ENCODE data around the gene DLAT. TPM values are rescaled to one million over a fixed set of nuclear protein-coding genes. Genes with fewer than 3 reads are reported as not detected.

Gene DLAT
- total RNA-seq, 1 experiment from 2014 or later, result 75.9 TPM

DNA sequence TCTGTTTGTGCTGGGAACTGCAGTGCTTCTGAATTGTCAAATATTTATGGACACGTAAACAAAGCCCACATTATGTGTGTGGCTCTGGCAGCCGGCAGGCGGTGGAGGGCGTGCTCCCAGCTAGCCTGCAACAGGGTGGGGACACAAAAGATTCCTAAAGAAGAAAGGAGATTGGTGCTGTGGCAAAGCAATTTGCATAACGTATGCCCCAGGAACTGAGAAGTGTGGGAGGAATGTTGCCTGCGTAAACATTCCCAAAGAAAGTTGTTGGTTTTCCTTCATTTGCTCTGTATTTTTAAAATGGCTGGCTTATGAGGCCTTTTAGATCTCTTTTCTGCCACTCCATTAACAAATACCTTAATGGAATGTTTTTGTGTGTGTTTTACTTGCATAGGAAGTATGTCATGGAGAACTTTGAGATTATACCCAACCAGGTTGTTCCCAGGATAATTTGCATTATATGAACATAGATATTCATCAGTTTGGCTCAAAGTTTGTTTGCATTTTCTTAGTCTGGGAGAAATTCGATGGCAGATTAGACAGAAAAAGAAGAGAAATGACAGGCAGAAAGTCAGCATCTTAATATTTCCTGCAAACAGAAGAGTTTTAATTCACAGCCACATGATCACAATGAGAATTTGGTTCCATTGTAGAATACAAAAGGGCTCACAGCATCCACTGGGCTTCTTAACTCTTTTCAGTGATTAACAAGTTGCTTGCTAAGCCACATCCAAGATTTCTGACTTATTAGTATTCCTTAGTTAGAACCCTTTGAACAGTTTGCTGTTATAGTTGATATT is 41.8 kb upstream of the DLAT start:
- Histone ChIP-seq H3K4me1 (ENCODE audit: control insufficient read depth, insufficient read depth, low read length) (0 out of 2 replicates have a peak, but pooled peaks cover 2% of the 10 kb centered on the region), H3K4me3 (ENCODE audit: low read depth in 2 of 2, low read length in 2 of 2) (no peak overlapping the region), H3K27me3 (ENCODE audit: control insufficient read depth, insufficient read depth, low read length) (no peaks in the 10 kb centered on the region), H3K9me3 (ENCODE audit: control insufficient read depth, insufficient read depth, low read depth, low read length) (no peaks in the 10 kb centered on the region), H3K27ac (ENCODE audit: low read length) (no peak overlapping the region), H3K36me3 (ENCODE audit: control insufficient read depth, insufficient read depth, low read length) (no peaks in the 10 kb centered on the region)
- ATAC-seq (no peak), DNase-seq (ENCODE audit: low read depth, low spot score) (no peak)
- in situ Hi-C loops (cut with HindIII; ENCODE audit: low pct_unique_long_range_greater_than_20kb, low sequenced_read_pairs), result no loop called here
- no peak for TF ChIP-seq POLR2AphosphoS5 (IDR thresholded peaks at IDR 0.05; ENCODE audit: low read depth, low read length)
- TF ChIP-seq, protein P1, sequence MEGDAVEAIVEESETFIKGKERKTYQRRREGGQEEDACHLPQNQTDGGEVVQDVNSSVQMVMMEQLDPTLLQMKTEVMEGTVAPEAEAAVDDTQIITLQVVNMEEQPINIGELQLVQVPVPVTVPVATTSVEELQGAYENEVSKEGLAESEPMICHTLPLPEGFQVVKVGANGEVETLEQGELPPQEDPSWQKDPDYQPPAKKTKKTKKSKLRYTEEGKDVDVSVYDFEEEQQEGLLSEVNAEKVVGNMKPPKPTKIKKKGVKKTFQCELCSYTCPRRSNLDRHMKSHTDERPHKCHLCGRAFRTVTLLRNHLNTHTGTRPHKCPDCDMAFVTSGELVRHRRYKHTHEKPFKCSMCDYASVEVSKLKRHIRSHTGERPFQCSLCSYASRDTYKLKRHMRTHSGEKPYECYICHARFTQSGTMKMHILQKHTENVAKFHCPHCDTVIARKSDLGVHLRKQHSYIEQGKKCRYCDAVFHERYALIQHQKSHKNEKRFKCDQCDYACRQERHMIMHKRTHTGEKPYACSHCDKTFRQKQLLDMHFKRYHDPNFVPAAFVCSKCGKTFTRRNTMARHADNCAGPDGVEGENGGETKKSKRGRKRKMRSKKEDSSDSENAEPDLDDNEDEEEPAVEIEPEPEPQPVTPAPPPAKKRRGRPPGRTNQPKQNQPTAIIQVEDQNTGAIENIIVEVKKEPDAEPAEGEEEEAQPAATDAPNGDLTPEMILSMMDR (IDR thresholded peaks at IDR 0.05), result no peak
- no peak for TF ChIP-seq TCF7L2 (IDR thresholded peaks at IDR 0.05; ENCODE audit: low read depth, low read length)
- TF ChIP-seq SIN3A (IDR thresholded peaks at IDR 0.05; ENCODE audit: borderline replicate concordance, insufficient read depth, low read depth, low read length), result no peak
- TF ChIP-seq, protein P2, sequence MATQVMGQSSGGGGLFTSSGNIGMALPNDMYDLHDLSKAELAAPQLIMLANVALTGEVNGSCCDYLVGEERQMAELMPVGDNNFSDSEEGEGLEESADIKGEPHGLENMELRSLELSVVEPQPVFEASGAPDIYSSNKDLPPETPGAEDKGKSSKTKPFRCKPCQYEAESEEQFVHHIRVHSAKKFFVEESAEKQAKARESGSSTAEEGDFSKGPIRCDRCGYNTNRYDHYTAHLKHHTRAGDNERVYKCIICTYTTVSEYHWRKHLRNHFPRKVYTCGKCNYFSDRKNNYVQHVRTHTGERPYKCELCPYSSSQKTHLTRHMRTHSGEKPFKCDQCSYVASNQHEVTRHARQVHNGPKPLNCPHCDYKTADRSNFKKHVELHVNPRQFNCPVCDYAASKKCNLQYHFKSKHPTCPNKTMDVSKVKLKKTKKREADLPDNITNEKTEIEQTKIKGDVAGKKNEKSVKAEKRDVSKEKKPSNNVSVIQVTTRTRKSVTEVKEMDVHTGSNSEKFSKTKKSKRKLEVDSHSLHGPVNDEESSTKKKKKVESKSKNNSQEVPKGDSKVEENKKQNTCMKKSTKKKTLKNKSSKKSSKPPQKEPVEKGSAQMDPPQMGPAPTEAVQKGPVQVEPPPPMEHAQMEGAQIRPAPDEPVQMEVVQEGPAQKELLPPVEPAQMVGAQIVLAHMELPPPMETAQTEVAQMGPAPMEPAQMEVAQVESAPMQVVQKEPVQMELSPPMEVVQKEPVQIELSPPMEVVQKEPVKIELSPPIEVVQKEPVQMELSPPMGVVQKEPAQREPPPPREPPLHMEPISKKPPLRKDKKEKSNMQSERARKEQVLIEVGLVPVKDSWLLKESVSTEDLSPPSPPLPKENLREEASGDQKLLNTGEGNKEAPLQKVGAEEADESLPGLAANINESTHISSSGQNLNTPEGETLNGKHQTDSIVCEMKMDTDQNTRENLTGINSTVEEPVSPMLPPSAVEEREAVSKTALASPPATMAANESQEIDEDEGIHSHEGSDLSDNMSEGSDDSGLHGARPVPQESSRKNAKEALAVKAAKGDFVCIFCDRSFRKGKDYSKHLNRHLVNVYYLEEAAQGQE (IDR thresholded peaks at IDR 0.05; ENCODE audit: insufficient read depth in 1 of 2, low read depth in 2 of 2, low read length in 1 of 2), result no peak
- BruUV-seq (replicated peaks), result no TSS peak
- intact Hi-C loops (cut with micrococcal nuclease; ENCODE audit: unreplicated experiment), result loop anchor here (10.0 kb wide), 1 partner anchor 109 kb away; the partner anchor contains the start of genes ALG9, CFAP68 and FDXACB1
- CTCF ChIA-PET, result interaction anchor here (2.6 kb wide), 1 partner anchor 52 kb away, joined by 16 read pairs; no protein-coding TSS in a partner anchor
- POLR2A ChIA-PET, result no interaction called here

DNA sequence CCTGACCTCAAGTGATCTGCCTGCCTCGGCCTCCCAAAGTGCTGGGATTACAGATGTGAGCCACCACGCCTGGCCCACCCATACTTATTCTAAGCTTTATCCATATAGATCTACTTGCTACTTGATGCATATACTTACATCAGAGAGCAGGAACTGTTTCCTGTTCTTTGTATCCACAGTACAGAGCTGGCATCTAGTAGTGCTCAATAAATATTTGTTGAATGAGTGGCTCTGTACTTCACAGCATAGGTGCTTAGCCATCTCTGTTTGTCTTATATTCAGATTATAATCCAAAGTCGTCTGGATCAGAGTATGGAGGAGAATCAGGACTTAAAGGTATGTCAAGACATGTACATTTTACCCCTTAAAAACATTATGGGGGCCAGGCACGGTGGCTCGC is 38.6 kb upstream of the DLAT start:
- CTCF ChIA-PET, result no interaction called here
- ATAC-seq, result no peak
- Histone ChIP-seq H3K4me1 (ENCODE audit: control insufficient read depth, insufficient read depth, low read length) (no peaks in the 10 kb centered on the region), H3K27me3 (ENCODE audit: control insufficient read depth, insufficient read depth, low read length) (no peaks in the 10 kb centered on the region), H3K27ac (ENCODE audit: low read length) (no peak overlapping the region), H3K36me3 (ENCODE audit: control insufficient read depth, insufficient read depth, low read length) (no peaks in the 10 kb centered on the region), H3K4me3 (ENCODE audit: low read depth in 2 of 2, low read length in 2 of 2) (no peak overlapping the region), H3K9me3 (ENCODE audit: control insufficient read depth, insufficient read depth, low read depth, low read length) (no peaks in the 10 kb centered on the region)
- in situ Hi-C loops (cut with HindIII; ENCODE audit: low pct_unique_long_range_greater_than_20kb, low sequenced_read_pairs), result no loop called here
- no peak for DNase-seq (ENCODE audit: low read depth, low spot score)
- POLR2A ChIA-PET, result no interaction called here
- intact Hi-C loops (cut with micrococcal nuclease; ENCODE audit: unreplicated experiment), result loop anchor here (10.0 kb wide), 1 partner anchor 112 kb away; the partner anchor contains the start of genes ALG9, CFAP68 and FDXACB1
- no peak for TF ChIP-seq POLR2AphosphoS5 (IDR thresholded peaks at IDR 0.05; ENCODE audit: low read depth, low read length)
- no peak for TF ChIP-seq TCF7L2 (IDR thresholded peaks at IDR 0.05; ENCODE audit: low read depth, low read length)
- TF ChIP-seq SIN3A (IDR thresholded peaks at IDR 0.05; ENCODE audit: borderline replicate concordance, insufficient read depth, low read depth, low read length), result no peak
- TF ChIP-seq, protein P2 (IDR thresholded peaks at IDR 0.05; ENCODE audit: insufficient read depth in 1 of 2, low read depth in 2 of 2, low read length in 1 of 2), result no peak
- TF ChIP-seq, protein P1 (IDR thresholded peaks at IDR 0.05), result no peak
- no TSS peak for BruUV-seq (replicated peaks)
